Hepatocyte (in vitro differentiated cells): ENCODE data around the gene TEX44. TPM values are rescaled to one million over a fixed set of nuclear protein-coding genes. Genes with fewer than 3 reads are reported as not detected.

Source experiments
- DNase-seq: peaks from one replicate; pipeline ENCODE4 v3.0.0-alpha.2; 2016; ENCODE audit warnings: low spot score
- H2AFZ ChIP-seq: fragments of 200-600 bp; sonication (generic); 2 replicates; pipeline ENCODE4 v1.6.0; 2016; ENCODE audit warnings: antibody characterized with exemption, mild to moderate bottlenecking
- H3K27ac ChIP-seq: fragments of 200-600 bp; sonication (generic); 2 replicates; pipeline ENCODE4 v1.5.1; 2016; ENCODE audit warnings: mild to moderate bottlenecking
- H3K27me3 ChIP-seq: fragments of 200-600 bp; sonication (generic); 2 replicates; pipeline ENCODE4 v1.6.1; 2016
- H3K36me3 ChIP-seq: fragments of 200-600 bp; sonication (generic); replicated peaks from 2 replicates; pipeline ENCODE4 v1.5.1; 2016; ENCODE audit warnings: low read depth; ENCODE audit not compliant: insufficient read depth
- H3K4me1 ChIP-seq: fragments of 200-600 bp; sonication (generic); 2 replicates; pipeline ENCODE4 v1.5.1; 2016; ENCODE audit warnings: mild to moderate bottlenecking, moderate library complexity; ENCODE audit not compliant: insufficient read depth
- H3K4me2 ChIP-seq: fragments of 200-600 bp; sonication (generic); 2 replicates; pipeline ENCODE4 v1.6.0; 2016
- H3K4me3 ChIP-seq: fragments of 200-600 bp; sonication (generic); 2 replicates; pipeline ENCODE4 v1.5.1; 2016; ENCODE audit warnings: mild to moderate bottlenecking
- H3K79me2 ChIP-seq: fragments of 200-600 bp; sonication (generic); 2 replicates; pipeline ENCODE4 v1.6.0; 2017; ENCODE audit warnings: mild to moderate bottlenecking
- H3K9me2 ChIP-seq: fragments of 200-600 bp; sonication (generic); replicated peaks from 2 replicates; pipeline ENCODE4 v1.6.0; 2017; ENCODE audit warnings: mild to moderate bottlenecking; ENCODE audit not compliant: insufficient read depth
- H3K9me3 ChIP-seq: fragments of 200-600 bp; sonication (generic); 2 replicates; pipeline ENCODE4 v1.5.1; 2016; ENCODE audit warnings: low read depth, mild to moderate bottlenecking
- H4K20me1 ChIP-seq: fragments of 200-600 bp; sonication (generic); 2 replicates; pipeline ENCODE4 v1.6.0; 2016; ENCODE audit warnings: mild to moderate bottlenecking; ENCODE audit not compliant: insufficient read depth, poor library complexity, severe bottlenecking
- CTCF ChIP-seq: fragments of 200-600 bp; sonication (generic); IDR thresholded peaks from 2 replicates; pipeline ENCODE4 v1.5.1; 2016; ENCODE audit warnings: antibody characterized with exemption, mild to moderate bottlenecking; ENCODE audit not compliant: poor library complexity
- EZH2 ChIP-seq: fragments of 200-600 bp; sonication (generic); IDR thresholded peaks from 2 replicates; pipeline ENCODE4 v1.6.1; 2016; ENCODE audit warnings: antibody characterized with exemption, mild to moderate bottlenecking, borderline replicate concordance
- EZH2phosphoT487 ChIP-seq: fragments of 200-600 bp; sonication (generic); IDR thresholded peaks from one replicate; pipeline ENCODE4 v1.6.1; 2018; ENCODE audit warnings: antibody characterized with exemption, mild to moderate bottlenecking, low read depth, moderate library complexity; ENCODE audit not compliant: unreplicated experiment, severe bottlenecking
- whole genome bisulfite sequencing: methylation state at CpG from one replicate; pipeline ENCODE4 v1.1.6; 2016; ENCODE audit warnings: low lambda C conversion rate; ENCODE audit errors: missing lambda C conversion rate; 5-methylcytosine and 5-hydroxymethylcytosine counted together
- polyA plus RNA-seq: library from polyadenylated mRNA; unstranded; fragments of >200 nt; fragmentation: Nextera tagmentation; extraction: Ambion mirVana; gene quantifications from 2 replicates; pipeline ENCODE4 v1.2.1, GENCODE V29; 2016
- total RNA-seq: library from RNA; depleted of rRNA; stranded (reverse); fragments of >200 nt; gene quantifications from 2 replicates; pipeline ENCODE4 v1.2.3, GENCODE V29; 2014

The TEX44 gene
- total and polyA plus RNA-seq, 2 experiments from 2014 or later: not detected

GRCh38 chr2:231612456-231613330 lies 20.0 kb downstream of the TEX44 start:
- H3K27me3 ChIP-seq: no peaks in the 10 kb centered on the region
- H3K4me1 ChIP-seq: peaks cover 47% of the 10 kb centered on the region
- 31% methylated on average over 21 of the region's 21 CpGs for WGBS
- peak overlapping the region; percentile 37 for H2AFZ ChIP-seq
- no peaks in the 10 kb centered on the region for H4K20me1 ChIP-seq
- no peaks in the 10 kb centered on the region for H3K36me3 ChIP-seq
- no peaks in the 10 kb centered on the region for H3K79me2 ChIP-seq
- H3K4me3 ChIP-seq: no peak overlapping the region
- H3K9me2 ChIP-seq: no peaks in the 10 kb centered on the region
- peak; percentile 94 for DNase-seq
- no peaks in the 10 kb centered on the region for H3K9me3 ChIP-seq
- H3K27ac ChIP-seq: peak overlapping the region; percentile 99
- TF ChIP-seq CTCF (peak; percentile 96), EZH2 (no peak)
- peak overlapping the region; percentile 92 for H3K4me2 ChIP-seq

GRCh38 chr2:231613331-231613662 lies 20.6 kb downstream of the TEX44 start:
- peaks cover 48% of the 10 kb centered on the region for H3K4me1 ChIP-seq

GRCh38 chr2:231613663-231614558 lies 21.2 kb downstream of the TEX44 start:
- H3K4me3 ChIP-seq: peak overlapping the region; percentile 37
- H3K27me3 ChIP-seq: no peaks in the 10 kb centered on the region
- no peaks in the 10 kb centered on the region for H3K36me3 ChIP-seq
- H3K4me1 ChIP-seq: peaks cover 48% of the 10 kb centered on the region
- no peaks in the 10 kb centered on the region for H4K20me1 ChIP-seq
- H2AFZ ChIP-seq: peak overlapping the region; percentile 87
- no peaks in the 10 kb centered on the region for H3K79me2 ChIP-seq
- peak overlapping the region; percentile 99 for H3K27ac ChIP-seq
- no peaks in the 10 kb centered on the region for H3K9me3 ChIP-seq
- H3K9me2 ChIP-seq: no peaks in the 10 kb centered on the region
- WGBS: 2% methylated on average over 60 of the region's 86 CpGs
- peak; percentile 95 for DNase-seq
- H3K4me2 ChIP-seq: peak overlapping the region; percentile 92
- TF ChIP-seq EZH2phosphoT487 (no peak), CTCF (peak; percentile 30)

More at GRCh38 chr2:231613331-231613662, 20.6 kb downstream of the TEX44 start:
- Histone ChIP-seq H3K4me2 (peak overlapping the region; percentile 92), H3K36me3 (no peaks in the 10 kb centered on the region), H3K4me3 (no peak overlapping the region), H3K27me3 (no peaks in the 10 kb centered on the region), H2AFZ (peak overlapping the region; percentile 37), H4K20me1 (no peaks in the 10 kb centered on the region), H3K9me3 (no peaks in the 10 kb centered on the region), H3K27ac (peak overlapping the region; percentile 99), H3K79me2 (no peaks in the 10 kb centered on the region), H3K9me2 (no peaks in the 10 kb centered on the region)
- WGBS: 25% methylated on average over 9 of the region's 9 CpGs
- DNase-seq: no peak
- no peak for TF ChIP-seq EZH2

- Histone ChIP-seq H3K27me3 (no peaks in the 10 kb centered on the region), H3K79me2 (no peaks in the 10 kb centered on the region), H3K36me3 (no peaks in the 10 kb centered on the region), H2AFZ (peak overlapping the region; percentile 87), H3K4me3 (peak overlapping the region; percentile 37), H3K9me2 (no peaks in the 10 kb centered on the region), H4K20me1 (no peaks in the 10 kb centered on the region), H3K9me3 (no peaks in the 10 kb centered on the region), H3K4me2 (peak overlapping the region; percentile 92), H3K4me1 (peaks cover 48% of the 10 kb centered on the region), H3K27ac (peak overlapping the region; percentile 99)
- no peak for DNase-seq
- TF ChIP-seq CTCF (no peak), EZH2phosphoT487 (no peak), EZH2 (no peak)
- WGBS: 1% methylated on average over 42 of the region's 46 CpGs
Observed at GRCh38 chr2:231614559-231615057, 21.9 kb downstream of the TEX44 start.
